Breast epithelium (tissue), 3 donors: ENCODE results near the gene PARD3B.

ENCODE experiments used
- CTCF ChIP-seq, 3 donors: fragments of 450-650 bp; IDR thresholded peaks; one replicate each; pipeline ENCODE4 v1.5.1; 2016 to 2017; ENCODE audit warnings: antibody characterized with exemption in 3 of 3, mild to moderate bottlenecking in 3 of 3, moderate library complexity in 3 of 3
- POLR2AphosphoS5 ChIP-seq, 3 donors: sonication (generic); formaldehyde crosslinking; IDR thresholded peaks; one replicate each; pipeline ENCODE4 v1.6.1; 2017; ENCODE audit warnings: antibody characterized with exemption in 3 of 3

DNA sequence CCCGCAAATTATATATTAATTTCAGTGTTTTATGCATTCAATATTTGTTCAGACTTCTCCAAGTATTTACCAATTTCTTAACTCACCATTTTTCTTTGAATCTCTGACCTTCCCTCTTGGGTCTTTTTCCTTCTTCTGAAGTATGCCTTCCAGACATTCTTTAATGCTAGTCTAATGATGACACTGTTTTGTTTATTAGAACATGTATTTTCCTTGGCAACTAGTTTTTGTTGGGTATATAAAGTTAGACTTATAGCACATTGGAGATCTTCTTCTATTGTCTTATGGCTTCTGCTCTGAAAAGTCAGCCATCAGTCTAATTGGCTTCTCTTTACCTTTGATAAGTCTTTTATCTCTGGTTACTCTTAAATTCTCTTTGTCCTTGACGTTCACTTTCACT, 713.8 kb downstream of the PARD3B start:
- TF ChIP-seq CTCF (IDR thresholded peaks at IDR 0.05) (no peak), POLR2AphosphoS5 (IDR thresholded peaks at IDR 0.05) (no peak)
